GM19035 (cell line): ENCODE data around the gene SND1.
"Not testable (repeated sequence)": the region's sequence is repeated elsewhere in the genome, so short reads cannot be mapped to it uniquely, and the experiment has no call there.

ENCODE experiments used
- ATAC-seq: cut with Tn5 transposase; IDR thresholded peaks from one replicate; pipeline ENCODE4 v1.9.1; 2021; ENCODE audit not compliant: unreplicated experiment

The SND1 gene

DNA sequence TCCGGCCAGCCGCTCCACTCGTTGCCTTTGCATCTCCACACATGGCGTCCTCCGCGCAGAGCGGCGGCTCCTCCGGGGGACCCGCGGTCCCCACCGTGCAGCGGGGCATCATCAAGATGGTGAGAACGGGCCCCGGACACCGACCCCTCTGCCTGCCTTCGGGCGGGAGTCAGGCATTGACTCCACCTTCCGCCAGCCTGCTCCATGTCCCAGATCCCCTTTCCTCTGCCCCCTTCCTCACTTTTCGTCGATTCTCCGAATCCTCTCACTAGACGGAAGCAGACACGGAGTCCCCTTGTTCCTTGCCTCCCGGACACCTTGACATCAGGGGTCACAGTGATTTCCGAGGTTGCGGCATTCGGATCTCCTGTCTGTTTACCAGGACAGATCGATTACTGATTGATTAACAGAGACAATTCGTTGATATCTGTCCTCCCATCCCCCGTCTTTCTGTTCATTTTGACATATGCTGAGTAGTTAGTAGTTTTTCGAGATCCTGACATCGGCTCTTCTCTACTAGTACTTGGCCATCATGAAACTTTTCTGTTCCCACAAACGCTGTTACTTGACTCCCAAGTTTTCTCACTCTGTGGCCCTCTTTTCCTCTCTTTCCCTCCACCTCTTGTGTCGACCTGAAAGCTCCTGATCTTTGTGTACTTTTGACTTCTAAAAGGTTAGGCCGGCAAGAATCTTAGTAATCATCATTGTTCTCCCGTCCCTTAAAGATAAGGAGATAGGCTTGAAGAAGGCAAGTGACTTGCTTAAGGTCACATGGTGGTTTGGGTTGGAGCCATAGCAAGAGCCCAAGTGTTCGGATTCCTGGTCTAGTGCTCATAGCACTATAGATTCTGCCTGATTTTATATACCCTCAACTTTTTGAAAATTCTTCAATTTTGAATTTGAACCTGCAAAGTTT is 597 bp downstream of the SND1 start:
- peak; percentile 15 for ATAC-seq

DNA sequence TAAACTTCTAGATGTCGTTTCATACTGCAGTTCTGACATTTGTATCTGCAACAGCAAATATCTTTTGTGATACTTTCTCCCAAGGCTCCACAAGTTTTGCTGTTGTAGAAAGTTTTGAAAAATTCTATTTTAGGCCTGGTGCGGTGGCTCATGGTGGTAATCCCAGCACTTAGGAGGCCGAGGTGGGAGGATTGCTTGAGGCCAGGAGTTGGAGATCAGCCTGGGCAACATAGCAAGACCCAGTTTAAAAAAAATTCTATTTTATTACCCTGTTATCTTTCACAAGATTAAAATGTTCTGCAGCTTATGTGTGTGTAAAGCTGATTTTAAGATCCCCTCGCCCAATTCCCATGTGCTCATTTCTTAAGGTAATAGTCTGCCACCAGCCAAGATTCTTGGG is 1.4 kb downstream of the SND1 start:
- ATAC-seq, result no peak

DNA sequence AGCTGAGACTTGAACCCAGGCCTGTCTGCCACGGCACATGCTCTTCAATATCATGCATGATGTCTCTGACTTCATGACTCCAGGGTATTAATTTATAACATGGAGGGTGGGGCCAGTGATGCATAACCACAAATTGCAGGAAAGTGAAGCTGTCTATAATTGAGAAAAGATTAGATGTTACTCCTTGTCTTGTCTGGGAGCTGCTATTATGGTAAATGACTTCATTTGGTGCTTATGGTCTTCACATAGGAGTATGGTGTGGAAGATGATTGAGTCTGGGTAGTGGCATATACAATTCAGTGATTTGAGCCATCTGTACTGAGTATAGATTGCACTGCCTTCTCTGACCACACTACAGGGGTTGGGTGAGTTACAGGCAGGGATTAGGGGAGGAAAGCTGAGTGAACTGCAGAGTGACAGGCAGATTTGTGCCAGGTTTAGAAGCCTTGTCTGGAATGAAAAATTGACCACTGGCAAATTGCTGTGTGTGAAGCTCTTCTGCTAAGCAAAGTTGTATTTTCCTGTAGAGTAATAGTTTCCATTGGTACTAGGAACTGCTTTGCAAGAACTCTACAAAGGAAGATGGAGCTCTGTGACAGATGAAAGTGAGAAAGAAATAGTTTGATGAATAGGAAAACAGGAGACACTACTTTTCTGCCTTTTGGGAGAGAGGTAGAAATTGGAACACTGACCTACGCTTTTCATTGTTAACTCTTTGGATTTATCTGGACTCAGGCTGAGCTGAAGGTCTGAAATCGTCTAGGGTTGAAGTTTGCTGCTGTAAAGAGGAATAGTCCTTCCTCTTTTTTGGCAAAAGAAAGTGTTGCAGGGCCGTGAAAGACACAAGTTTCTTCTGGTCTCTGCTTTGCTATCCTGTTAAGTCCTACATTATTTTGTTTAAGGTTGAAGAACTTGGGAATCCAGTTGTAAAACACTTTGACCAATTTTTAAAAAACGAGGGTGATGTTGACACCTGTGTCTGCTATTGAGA is 2.7 kb downstream of the SND1 start:
- ATAC-seq, result no peak

DNA sequence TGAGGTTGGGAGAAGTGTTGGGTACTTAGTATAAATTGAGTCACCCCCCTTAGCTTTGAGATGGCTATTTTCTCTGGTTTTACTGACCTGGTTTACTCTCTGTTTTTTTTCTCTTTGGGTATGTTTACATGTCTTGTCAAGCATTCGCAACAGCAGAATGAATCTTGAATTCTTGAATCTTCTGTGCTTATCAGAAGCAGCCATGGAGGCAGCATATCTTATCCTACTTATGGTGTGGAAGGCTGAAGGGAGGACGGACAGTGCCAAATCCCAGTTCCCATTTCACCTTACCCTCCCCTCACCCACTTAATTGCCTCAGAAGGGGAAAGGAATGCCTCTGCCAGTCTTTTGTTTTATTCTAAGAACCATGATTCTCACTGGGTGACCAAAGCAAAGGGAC is 3.7 kb downstream of the SND1 start:
- ATAC-seq, result no peak

DNA sequence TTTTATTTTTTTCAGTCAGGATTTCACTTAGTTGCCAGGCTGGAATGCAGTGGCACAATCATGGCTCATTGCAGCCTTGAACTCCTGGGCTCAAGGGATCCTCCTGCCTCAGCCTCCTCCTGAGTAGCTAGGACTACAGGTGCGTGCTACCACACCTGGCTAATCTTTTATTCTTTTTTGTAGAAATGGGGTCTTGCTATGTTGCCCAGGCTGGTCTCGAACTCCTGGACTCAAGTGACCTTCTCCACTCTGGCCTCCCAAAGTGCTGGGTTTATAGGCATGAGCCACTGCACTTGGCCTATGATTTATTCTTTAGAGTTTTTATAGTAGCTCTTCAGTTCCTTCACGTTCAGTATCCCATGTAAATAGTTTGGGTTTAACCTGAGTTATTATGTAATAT is 5.5 kb downstream of the SND1 start:
- ATAC-seq, result no peak

DNA sequence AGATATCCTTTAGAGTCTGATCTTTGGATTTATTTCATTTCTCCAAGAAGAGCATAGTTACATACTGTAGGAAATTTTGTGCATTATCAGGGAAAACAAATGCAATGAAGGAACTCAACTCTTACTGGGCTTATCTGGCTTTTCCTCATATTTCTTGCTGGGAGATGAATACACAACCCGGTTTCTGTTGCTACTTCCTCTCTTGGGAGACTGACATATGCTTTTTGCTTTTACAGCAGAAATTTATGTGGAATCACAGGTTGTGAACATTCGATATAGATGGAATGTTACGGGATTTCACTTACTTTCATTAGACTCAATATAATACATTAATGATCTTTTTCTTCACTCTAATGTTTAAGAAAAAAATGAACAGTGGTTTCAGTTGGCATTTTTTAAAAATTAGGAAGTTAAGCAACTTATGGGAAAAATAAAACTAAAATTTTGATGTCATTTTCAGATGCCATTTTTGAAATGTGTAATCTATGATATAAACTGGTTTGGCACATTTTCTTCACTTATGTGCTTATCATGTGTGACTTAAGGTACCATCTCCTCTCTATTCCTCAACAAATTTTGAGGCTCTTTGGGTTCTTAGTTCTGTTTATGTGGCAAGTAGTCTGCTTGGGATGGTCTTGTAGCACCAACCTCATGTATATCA is 7.1 kb downstream of the SND1 start:
- ATAC-seq, result no peak

DNA sequence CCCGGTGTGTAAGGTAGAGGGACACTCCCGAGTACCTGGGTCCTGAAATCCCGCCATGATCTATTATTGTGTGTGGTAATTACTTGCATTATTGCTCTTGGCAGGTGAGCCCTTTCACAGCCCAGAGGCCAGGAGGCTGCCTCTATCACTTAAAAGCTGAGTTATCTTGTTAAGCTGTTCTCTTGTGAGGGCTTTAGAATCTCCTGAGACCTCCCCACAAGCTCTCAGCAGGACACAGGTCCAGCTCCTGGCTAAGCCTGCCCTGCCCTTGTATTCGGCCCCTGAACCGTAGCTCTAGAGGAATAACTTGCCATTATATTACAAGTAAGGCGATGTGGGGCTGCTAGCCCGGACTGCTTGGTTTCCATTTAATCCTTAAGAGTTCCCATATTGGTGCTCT is 13.9 kb downstream of the SND1 start:
- no peak for ATAC-seq

DNA sequence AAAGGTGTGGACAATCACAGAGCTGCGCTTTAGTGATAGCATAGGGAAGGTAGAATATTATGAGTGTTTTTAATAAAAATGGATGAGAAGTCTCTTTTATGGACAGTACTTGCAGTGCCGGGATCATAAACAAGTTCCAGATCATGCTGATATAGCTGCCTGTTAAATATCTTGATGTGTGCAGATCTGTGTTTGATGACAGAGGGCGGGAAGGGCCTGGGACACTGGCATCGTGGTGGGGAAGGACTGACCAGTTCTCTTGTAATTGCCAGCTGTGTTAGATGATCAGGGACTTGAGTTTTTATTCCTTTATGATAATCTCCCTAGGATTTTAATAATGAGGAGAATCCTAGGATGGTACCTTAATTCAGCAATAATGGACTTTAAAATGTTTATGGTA is 14.6 kb downstream of the SND1 start:
- ATAC-seq, result no peak

DNA sequence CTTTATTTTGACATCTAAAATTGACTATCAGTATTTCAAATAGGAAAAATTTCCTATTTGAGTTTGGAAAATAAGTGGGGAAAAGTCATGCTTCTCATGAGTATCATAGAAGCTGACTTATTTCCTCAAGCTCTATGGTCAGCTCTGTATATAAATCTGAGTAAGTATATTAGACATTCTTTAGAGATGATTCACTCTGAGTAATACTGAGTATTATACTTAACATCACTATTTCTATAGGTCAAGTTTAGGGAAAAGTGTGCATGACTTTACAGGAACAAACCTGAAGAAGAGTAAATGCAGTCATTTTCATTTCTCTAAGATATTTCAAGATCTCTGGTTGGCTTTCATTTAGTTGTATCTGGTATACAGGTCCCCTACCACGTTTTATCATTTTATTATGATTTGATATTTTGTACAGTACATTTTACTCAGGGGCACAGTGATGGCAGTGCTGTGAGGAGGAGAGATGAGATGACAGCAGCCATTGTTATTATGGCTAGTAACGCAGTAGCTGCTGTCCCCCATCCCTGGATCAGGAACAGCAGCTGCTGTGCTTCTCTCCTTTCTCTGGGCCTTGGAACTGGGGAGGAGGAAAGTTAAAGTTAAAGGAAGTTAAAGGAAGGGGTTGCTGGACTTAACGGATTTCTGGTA is 15.2 kb downstream of the SND1 start:
- ATAC-seq, result no peak

DNA sequence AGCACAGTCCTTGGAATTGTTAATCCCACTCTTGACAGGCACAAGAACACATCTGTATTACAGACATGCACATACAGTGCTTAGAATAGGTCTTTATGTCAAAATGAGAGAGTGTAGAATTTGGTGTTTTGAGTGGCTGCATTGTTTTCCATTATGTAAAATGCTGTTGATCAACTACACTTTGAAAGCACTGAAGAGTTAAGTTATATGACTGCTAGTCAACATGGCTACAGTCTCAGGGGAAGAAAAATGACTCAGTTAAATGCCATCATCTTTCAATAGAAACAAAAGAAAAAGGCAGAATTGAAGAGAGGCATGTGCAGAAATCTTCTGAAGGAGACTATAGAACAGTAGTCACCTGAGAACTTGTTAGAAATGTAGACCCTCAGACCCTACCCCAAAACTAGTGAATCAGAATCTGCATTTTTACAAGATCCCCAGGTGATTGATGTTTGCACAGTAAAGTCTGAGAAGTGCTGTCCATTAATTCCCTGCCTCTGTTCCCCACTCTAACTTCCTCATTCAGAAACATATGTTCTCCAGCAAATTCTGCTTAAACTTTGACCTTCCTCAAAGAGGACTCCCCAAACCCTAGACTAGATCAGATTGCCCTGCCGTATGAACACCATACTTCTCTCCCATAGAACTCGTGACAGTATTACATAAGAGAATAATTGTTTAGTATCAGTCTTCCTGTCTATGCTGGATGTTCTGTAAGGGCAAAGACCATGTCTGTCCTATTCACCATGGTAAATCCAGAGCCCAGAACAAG is 16.0 kb downstream of the SND1 start:
- ATAC-seq, result no peak

DNA sequence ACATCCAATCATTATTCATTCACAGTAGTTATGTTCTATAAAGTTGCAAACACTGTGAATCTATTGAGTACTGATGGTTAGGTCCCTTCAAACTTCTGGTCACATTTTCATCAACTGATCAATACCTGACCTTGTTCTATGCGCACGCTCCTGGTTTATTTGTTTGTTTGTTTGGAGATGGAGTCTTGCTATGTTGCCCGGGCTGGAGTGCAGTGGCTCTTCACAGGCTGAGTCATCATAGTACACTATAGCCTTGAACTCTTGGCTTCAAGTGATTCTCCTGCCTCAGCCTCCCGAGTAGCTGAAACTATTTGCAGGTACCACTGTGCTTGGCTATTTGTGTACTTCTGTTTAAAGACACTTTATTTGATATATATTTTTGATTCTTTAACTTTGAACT is 19.3 kb downstream of the SND1 start:
- ATAC-seq, result no peak

DNA sequence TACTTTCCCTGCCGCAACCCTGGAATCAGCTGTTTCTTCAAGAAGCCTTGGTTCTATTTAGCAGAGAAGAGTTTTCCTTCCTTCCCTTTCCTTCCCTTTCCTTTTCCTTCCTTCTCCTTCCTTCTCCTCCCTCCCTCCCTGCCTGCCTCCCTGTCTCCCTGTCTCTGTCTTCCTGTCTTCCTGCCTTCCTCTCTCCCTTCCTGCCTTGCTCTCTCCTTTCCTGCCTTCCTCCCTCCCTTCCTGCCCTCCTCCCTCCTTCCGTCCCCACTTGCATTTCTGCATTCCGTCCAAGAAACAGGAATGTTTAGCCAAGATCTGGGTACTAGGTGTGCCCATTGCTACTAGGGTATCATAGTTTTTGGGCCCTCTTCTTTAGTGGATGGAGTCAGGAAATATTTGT is 21.9 kb downstream of the SND1 start:
- no peak for ATAC-seq

DNA sequence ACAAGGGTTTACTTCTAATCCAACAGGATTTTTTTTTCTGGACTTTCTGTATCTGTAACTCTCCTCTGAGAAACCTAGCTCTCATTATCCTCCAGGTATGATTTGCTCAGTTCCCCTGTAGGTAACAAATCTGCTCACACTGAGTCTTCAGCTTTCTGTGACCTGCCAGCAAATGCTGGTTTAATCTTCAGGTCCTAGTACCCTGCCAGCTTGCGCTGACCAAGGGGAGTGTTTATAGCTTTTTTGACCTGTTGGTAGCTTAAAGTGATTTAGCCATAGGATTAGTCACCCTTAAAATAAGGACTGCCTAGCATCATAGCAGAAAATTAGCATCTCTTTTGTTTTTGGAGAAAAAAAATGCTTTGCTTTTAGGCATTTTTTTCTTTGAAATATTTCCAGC is 22.4 kb downstream of the SND1 start:
- ATAC-seq, result no peak

DNA sequence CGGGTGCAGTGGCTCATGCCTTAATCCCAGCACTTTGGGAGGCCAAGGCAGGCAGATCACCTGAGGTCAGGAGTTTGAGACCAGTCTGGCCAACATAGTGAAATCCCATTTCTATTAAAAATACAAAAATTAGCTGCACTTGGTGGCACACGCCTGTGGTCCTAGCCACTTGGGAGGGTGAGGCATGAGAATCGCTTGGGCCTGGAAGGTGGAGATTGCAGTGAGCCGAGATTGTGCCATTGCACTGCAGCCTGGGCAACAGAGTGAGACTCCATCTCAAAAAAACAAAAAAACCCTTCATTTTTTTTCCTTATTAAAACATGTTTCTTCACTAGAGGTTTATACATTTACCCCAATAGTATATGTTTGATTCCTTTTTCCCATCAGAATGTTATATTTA is 22.9 kb downstream of the SND1 start:
- not testable (repeated sequence) for ATAC-seq

DNA sequence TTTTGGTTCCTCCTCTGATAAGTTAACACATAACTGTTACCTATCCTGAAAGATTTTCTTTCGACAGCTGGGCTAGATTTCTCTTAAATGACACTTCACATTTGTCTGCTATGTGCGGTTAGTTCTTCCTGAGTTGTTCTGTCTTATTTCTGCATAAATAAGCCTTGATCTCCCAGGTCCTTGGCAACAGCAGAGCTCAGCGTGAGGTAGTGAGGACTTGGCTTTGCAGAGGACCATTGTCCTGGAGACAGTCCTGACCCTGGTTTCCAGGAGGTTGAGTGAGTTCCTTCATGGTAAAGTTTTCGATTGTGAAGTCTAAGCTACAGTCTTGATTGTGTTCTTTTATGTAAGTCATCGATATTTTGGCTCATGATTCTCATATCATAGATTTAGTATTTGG is 23.7 kb downstream of the SND1 start:
- no peak for ATAC-seq

DNA sequence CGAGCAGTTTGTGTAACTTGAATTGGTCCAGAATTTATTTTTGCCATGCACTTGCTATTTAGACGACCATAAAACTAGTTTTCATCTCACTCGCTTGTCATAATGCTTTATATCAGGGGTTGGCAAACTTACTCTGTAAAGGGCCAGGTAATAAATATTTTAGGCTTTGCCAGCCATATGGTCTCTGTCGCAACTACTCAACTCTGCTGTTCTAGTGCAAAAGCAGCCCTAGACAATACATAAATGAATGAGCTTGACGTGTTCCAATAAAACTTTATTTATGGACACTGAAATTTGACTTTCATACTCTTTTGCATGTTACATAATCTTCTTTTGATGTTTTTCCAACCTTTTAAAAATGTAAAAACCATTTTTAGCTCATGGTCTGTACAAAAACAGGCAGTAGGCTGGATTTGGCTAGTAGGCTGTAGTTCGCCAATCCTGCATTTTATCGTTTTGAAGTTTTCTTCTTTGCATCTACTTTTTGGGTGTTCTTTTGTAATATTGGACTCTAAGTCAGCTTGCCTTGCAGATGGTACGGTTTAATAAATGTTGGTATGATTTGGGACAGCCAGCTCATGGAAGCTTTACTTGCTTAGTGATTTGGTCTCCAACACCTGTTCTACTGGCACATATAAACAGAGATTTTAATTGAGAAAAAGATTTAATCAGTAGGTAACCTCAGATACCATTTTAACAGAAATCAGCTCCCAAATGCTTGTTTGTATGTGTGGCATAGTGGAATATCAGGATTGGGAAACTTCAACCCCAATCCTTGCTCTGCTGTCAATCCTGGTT is 25.6 kb downstream of the SND1 start:
- ATAC-seq, result no peak

DNA sequence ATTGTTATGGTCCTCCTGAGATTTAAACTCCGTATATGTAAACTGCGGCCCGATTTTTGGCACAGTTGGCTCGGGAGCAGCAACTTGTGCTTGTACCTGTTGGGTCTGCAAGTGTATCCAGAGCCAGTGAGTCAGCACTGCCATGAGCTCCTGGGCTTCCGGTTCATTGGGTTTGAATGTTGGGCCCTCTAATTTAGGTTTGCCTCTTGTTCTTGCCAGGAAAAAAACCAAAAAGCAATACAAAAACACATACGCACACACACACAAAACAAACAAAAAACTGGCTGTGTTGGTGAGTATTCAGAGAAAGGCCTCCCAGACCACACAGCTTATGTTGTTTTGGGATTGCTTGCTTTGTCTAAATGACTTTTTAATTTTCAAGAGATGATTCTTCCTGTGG is 26.3 kb downstream of the SND1 start:
- ATAC-seq, result no peak

DNA sequence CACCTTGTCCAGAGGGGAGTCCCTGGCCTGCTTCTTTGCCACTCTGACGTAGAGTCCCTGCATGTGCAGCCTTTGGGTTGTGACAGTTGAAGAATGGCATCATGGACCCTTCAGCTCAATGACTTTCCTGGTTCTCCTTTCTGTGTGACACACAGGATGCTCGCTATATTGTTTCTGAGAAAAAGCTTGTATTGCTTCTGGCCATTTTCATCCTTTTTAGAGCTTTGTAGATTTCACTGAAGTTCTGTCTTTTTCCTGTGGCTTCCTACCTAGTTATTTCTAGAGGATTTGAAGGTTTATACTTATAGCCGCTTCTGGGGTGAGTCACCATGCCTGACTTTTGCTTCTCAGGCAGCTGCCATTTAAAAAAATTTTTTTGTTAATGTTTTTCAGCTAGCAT is 27.0 kb downstream of the SND1 start:
- ATAC-seq, result no peak

DNA sequence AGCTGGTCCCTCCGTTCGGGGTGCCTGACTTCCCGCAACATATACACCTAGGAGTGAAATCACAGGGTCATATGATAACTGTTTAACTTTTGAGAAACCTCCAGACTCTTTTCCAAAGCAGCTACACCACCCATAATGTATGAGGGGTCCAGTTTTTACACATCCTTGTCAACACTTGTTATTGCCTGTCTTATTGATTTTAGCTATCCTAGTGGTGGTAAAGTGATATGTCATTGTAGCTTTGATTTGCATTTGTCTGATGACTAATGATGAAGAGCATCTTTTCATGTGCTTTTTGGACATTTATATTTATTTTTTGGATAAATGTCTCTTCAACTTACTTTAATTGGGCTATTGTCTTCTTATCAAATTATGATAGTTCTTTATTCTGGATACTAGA is 29.0 kb downstream of the SND1 start:
- no peak for ATAC-seq
